GM21526 (cell line): ENCODE results near the gene FBXO40.

Source experiments
- ATAC-seq: cut with Tn5 transposase; IDR thresholded peaks from one replicate; pipeline ENCODE4 v1.9.1; 2021; ENCODE audit warnings: moderate library complexity; ENCODE audit not compliant: unreplicated experiment, low FRiP score

Gene FBXO40

DNA sequence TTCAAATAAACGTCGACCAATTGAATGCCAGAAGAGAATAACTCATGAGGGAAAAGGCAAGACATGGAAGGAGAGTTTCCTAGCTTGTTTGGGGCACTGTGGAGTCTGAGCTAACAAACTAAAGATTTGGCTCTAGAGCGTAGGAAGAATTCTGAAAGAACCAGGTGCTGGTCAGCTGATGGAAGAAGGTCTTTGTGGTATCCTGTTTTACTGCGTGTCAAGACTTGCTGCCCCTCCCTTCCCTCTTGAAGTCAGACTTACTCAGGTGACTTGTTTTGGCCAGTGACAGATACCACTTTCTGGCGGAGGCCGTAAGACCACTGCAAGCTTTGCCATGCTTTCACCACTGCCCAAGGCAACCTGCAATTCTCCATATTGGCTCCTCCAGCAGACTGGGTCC, 68.2 kb downstream of the FBXO40 start:
- ATAC-seq, result no peak

DNA sequence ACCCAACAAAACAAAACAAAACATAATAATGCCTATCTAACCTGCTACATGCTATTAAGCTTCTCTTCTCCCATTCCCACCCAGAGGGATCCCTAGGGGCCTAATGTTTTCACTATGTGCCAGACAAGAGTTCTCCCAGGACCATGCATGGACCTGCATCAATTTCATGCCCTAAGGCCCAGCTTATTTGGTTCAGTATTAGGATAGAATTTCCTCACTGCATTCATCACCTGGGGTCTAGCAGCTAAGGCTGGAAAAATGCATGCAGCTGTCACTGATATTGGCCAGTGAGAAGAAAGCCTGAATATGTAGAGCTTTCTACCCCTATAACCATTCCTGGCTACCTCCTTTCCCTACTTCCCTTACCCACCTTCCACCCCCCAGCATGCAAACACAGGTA, 69.6 kb downstream of the FBXO40 start:
- no peak for ATAC-seq

DNA sequence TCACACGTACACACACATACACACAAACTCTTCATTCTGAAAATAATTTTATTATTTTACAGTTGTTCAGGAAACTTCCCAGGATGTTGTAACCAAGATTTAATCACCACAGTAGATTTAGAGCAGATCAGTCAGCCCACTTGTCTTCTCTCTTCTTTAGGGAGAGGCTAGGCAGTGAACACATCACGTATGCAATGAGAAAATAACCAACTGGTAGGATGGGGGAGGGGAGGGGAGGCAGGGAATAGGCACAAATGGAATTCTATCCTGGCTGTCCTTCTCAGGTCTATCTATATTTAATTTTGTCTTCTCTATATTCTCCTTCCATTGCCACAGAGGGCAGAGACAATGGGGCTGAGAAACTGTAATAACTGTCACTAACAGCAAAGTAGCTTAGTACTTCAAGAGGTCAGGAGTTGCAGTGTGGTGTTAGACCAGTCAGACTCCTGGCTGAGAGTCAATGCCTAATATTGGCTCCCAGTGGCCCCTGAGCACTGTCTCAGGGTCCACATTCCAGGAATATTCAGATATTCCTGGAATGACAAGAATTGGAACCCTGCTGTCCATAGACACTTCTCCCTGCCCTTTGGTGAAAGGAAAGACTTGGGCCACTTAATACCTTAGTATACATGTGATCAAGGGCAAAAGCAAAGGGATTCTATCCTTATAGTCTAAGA, 70.1 kb downstream of the FBXO40 start:
- no peak for ATAC-seq

DNA sequence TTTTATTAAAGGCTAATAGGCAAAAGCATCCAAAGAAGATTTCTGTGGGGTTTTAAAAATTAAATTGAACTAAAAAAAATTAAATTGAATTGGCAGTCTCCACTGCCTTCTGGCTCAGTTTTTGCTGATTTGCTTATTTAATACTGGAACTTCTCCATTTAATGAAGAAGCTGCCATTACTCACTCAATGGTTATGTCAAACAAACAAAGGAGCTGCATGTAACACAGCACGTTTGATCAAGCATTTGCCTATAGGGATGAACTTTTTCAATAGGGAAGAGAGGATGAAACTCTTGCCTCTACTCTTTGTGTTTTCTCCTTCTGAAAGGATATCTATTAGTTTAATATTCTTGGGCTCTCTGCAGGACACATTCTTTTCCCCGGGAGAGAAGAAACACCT, 72.3 kb downstream of the FBXO40 start:
- no peak for ATAC-seq

DNA sequence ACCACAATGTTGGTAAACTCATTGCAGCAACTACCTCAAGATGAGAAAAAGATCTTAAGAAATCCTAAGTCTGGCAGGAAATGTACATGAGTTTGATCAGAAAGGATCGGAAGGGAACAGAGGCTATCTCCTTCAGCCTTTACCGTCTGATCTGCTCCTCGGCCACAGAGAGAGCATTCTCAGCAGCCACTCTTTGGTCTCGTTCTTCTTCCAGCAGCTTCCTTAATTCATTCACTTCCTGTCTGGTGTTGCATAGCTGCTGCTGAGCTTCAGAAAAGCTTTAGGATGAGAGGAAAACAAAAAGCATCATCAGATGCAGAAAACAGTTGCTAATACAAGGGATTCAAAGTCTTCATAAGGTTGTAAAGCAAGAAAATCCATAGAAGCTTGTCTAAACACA, 74.2 kb downstream of the FBXO40 start:
- no peak for ATAC-seq

DNA sequence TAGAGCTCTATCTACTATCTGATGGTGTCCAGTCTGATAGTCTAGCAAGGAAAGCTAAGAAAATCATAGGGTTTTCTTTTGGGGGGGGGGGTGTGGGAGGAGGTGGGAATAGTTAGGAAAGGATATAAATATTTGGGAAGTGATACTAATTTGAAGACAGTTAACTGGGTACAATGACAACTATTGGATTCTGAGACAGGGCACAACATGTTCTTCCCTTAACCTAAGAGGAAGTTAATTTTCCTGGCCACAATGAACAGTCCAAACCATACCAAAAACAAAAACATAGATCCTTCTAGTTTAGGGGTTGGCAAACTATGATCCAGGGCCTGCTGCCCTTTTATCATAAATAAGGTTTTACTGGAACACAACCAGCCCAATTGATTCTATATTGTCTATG, 77.5 kb downstream of the FBXO40 start:
- no peak for ATAC-seq

DNA sequence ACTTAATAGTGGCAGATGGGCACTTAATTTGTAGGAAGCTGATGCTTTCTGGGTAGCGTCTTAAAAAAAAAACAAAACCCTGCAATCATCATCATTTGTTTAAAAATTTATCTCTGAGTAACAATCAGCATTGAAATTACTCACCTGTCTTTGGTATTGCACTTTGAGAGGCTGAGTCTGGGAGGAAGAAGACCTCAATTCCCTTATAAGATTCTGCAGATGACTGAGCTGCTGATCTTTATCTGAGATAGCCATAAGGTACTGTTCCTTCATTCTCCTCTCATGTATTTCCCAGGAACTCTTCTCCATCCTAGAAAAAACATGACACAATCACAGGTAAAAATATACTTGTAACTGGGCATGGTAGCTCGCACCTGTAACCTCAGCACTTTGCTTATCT, 84.0 kb downstream of the FBXO40 start:
- no peak for ATAC-seq
